RWPE2 (cell line): ENCODE data around the gene SCYGR4.

Source experiments
- ATAC-seq: fragments of 200-7000 bp; cut with Tn5 transposase; 3 replicates; pipeline ENCODE4 v1.9.1; 2021; ENCODE audit warnings: low read depth
- DNase-seq: peaks from one replicate; pipeline ENCODE4 v3.0.0-alpha.2; 2020; ENCODE audit warnings: low spot score
- H3K27ac ChIP-seq: fragments of 450-650 bp; 2 replicates; pipeline ENCODE4 v1.5.1; 2017; ENCODE audit warnings: mild to moderate bottlenecking; ENCODE audit not compliant: poor library complexity, severe bottlenecking
- H3K27me3 ChIP-seq: fragments of 250-450 bp; sonication (Bioruptor Pico); 2 replicates; pipeline ENCODE4 v1.5.1; 2021; ENCODE audit warnings: mild to moderate bottlenecking, moderate library complexity; ENCODE audit not compliant: insufficient read depth, poor library complexity, severe bottlenecking
- H3K36me3 ChIP-seq: fragments of 250-450 bp; sonication (Bioruptor Pico); 2 replicates; pipeline ENCODE4 v1.5.1; 2020; ENCODE audit warnings: low read depth, mild to moderate bottlenecking, moderate library complexity
- H3K4me1 ChIP-seq: fragments of 250-450 bp; sonication (Bioruptor Pico); 2 replicates; pipeline ENCODE4 v1.5.1; 2021; ENCODE audit warnings: mild to moderate bottlenecking, moderate library complexity; ENCODE audit not compliant: insufficient read depth, poor library complexity, severe bottlenecking
- H3K4me3 ChIP-seq: fragments of 250-450 bp; sonication (Bioruptor Pico); 2 replicates; pipeline ENCODE4 v1.5.1; 2021; ENCODE audit warnings: mild to moderate bottlenecking, moderate library complexity; ENCODE audit not compliant: severe bottlenecking
- H3K9me3 ChIP-seq: fragments of 250-450 bp; sonication (Bioruptor Pico); 2 replicates; pipeline ENCODE4 v1.5.1; 2021; ENCODE audit warnings: mild to moderate bottlenecking, moderate library complexity; ENCODE audit not compliant: severe bottlenecking
- TF ChIP-seq, protein P1 (sequence below): fragments of 450-650 bp; IDR thresholded peaks from one replicate; pipeline ENCODE4 v1.5.1; 2017; ENCODE audit warnings: mild to moderate bottlenecking, moderate library complexity; ENCODE audit not compliant: poor library complexity, severe bottlenecking

SCYGR4 gene

DNA sequence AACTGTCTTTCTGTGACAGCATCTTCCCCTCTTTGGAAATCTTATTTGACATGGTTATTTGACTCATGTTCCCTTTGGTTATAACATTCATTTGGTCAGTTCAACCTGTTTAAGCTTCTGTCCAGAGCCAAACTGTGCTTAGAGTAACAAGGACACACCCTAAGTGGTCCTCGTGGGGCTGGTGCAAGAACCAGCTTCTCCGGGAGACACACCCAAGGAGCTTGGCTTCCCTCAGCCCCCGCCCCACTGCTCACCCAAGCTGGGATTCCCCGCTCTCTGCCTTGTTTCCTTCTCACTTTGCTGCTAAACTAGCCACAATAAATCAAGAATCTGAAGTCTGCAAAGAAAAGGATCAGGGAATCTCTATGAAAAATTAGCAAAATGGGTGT, 4.0 kb upstream of the SCYGR4 start:
- DNase-seq = no peak
- TF ChIP-seq, protein P1, sequence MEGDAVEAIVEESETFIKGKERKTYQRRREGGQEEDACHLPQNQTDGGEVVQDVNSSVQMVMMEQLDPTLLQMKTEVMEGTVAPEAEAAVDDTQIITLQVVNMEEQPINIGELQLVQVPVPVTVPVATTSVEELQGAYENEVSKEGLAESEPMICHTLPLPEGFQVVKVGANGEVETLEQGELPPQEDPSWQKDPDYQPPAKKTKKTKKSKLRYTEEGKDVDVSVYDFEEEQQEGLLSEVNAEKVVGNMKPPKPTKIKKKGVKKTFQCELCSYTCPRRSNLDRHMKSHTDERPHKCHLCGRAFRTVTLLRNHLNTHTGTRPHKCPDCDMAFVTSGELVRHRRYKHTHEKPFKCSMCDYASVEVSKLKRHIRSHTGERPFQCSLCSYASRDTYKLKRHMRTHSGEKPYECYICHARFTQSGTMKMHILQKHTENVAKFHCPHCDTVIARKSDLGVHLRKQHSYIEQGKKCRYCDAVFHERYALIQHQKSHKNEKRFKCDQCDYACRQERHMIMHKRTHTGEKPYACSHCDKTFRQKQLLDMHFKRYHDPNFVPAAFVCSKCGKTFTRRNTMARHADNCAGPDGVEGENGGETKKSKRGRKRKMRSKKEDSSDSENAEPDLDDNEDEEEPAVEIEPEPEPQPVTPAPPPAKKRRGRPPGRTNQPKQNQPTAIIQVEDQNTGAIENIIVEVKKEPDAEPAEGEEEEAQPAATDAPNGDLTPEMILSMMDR = no peak
- Histone ChIP-seq H3K9me3 (no peaks in the 10 kb centered on the region), H3K27ac (no peak overlapping the region), H3K27me3 (no peaks in the 10 kb centered on the region), H3K36me3 (no peaks in the 10 kb centered on the region), H3K4me1 (no peaks in the 10 kb centered on the region), H3K4me3 (no peak overlapping the region)
- no peak for ATAC-seq

DNA sequence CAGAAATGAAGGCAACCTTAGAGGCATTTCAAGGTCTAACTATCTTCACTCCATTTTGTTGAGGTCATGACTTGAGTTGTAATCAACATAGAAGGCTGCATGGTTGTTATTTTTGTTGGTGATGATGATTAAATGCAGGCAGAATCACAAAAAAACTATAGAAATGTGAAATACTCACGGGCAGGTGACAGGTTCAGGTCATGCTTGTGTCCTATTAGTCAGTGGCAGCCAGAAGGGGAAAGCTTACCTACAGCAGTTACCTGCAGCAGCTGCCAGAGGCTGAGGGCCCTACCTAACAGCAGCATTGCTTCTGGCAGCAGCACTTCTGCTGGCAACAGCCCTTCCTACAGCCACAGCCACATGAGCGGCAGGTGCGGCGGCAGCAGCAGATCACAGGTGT, 3.1 kb upstream of the SCYGR4 start:
- DNase-seq = no peak
- TF ChIP-seq, protein P1 = no peak
- Histone ChIP-seq H3K27ac (no peak overlapping the region), H3K4me3 (no peak overlapping the region), H3K4me1 (no peaks in the 10 kb centered on the region), H3K27me3 (no peaks in the 10 kb centered on the region), H3K36me3 (no peaks in the 10 kb centered on the region), H3K9me3 (no peaks in the 10 kb centered on the region)
- ATAC-seq = no peak

DNA sequence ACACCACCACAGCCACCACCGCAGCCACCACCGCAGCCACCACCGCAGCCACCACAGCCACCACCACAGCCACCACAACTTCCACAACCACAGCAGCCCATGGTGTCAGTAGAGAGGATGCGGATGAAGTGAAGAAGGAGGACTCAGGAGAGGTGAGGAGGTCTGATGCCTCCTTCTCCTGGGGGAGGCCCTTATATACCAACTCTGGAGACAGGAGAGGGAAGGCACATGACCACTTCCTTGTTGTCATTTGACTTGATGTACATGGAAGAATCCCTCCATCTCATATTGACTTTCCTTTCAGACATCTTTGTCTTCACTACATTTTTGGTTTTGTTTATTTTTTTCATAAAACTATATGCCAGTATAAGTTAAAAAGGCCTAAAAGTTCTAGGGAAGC, 2.6 kb upstream of the SCYGR4 start, which contains the start of gene SCYGR3:
TSS of gene SCYGR3 (minus strand) at position 101 of the 400 bp plus-strand sequence. CDS start at position 101, 0 bp downstream.
- Histone ChIP-seq H3K27me3 (no peaks in the 10 kb centered on the region), H3K4me3 (no peak within 1 kb of the TSS), H3K27ac (no peak within 1 kb of the TSS), H3K9me3 (no peaks in the 10 kb centered on the region), H3K36me3 (no peaks in the 10 kb centered on the region), H3K4me1 (no peaks in the 10 kb centered on the region)
- no peak for ATAC-seq
- no peak for DNase-seq
- TF ChIP-seq, protein P1 = no peak

DNA sequence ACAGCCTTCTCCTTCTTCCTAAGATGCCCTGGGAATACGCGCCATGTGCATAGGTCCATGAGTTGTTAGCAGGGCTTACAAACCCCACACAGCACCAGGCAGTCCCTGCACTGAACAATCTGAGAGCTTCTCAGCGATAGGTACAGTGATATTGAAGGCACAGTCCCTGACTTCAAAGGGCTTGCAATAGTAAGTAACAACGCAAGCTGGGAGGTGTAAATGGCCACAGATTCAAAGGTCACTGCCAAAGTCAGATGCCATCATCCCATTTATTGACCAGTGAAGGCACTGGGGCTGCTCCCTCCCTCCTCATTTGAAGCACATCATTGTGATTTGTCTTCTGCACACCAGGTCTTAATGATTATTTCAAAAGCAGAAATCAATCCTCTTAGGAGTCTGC, 2.1 kb upstream of the SCYGR4 start:
- H3K27ac ChIP-seq = no peak overlapping the region
- no peak for ATAC-seq
- H3K9me3 ChIP-seq = no peaks in the 10 kb centered on the region
- H3K4me1 ChIP-seq = no peaks in the 10 kb centered on the region
- no peak overlapping the region for H3K4me3 ChIP-seq
- H3K36me3 ChIP-seq = no peaks in the 10 kb centered on the region
- TF ChIP-seq, protein P1 = no peak
- no peak for DNase-seq
- no peaks in the 10 kb centered on the region for H3K27me3 ChIP-seq

DNA sequence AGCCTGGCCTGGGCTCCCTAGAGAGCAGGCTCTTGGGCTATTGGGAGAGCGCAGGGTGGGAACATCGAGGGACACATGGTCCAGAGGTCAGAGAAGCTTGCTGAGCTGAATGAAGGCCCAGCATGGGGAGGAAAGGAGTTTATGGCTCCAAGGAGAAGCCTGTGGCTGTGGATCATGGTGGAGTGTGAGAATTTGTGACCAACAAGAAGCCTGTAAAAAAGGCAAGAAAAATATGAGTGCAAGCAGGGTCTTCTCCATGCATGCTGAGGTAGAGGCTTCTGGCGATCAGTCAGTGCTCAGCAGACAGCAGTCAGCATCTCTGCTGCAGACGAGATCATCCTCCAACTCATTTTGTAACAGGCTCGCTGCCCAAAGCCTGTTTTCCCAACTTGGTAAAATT, 1.4 kb upstream of the SCYGR4 start:
- H3K27me3 ChIP-seq = no peaks in the 10 kb centered on the region
- no peaks in the 10 kb centered on the region for H3K36me3 ChIP-seq
- H3K4me3 ChIP-seq = no peak overlapping the region
- no peaks in the 10 kb centered on the region for H3K4me1 ChIP-seq
- no peaks in the 10 kb centered on the region for H3K9me3 ChIP-seq
- no peak overlapping the region for H3K27ac ChIP-seq
- ATAC-seq (no peak), DNase-seq (no peak)
- TF ChIP-seq, protein P1 = no peak
